Measurements from ENCODE around the gene AADAT.
"Not testable (repeated sequence)": the region's sequence is repeated elsewhere in the genome, so short reads cannot be mapped to it uniquely, and the experiment has no call there.

Gene AADAT

DNA sequence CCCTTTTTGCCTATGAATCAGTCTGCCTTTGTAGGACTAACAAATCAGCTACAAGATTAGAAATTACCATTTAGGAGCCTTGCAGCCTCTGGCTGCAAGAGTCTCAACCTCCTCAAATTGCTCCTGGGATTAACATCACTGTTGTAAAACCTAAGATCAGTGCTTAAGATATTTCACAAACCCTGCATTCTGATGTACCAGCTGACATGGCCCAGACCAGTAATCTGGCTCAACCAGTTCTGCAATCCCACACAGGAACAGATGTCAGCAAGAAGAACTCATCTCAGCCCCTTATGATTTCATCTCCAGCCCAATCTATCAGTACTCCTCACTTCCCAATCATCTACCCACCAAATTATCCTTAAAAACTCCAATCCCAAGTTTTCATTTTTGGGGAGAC is 32.5 kb upstream of the AADAT start:
- Histone ChIP-seq H3K27ac (ENCODE audit: low read depth, low read length) (peak overlapping the region; percentile 98), H2BK5ac (ENCODE audit: low read depth, low read length, poor library complexity) (peak overlapping the region; percentile 69), H3K4me1 (ENCODE audit: control insufficient read depth in 1 of 2, insufficient read depth in 2 of 2, low read length in 2 of 2) (peaks cover 0 to 2% of the 10 kb centered on the region in 2 experiments), H2AFZ (ENCODE audit: insufficient read depth, low read length, poor library complexity) (no peak overlapping the region), H3K9ac (ENCODE audit: low read length) (no peak overlapping the region), H4K91ac (ENCODE audit: low read depth, low read length) (no peak overlapping the region), H3K79me2 (ENCODE audit: control insufficient read depth, insufficient read depth, low read length, poor library complexity) (no peaks in the 10 kb centered on the region), H3K9me3 (ENCODE audit: insufficient read depth, low read depth, low read length) (peaks cover 1% of the 10 kb centered on the region), H3K36me3 (ENCODE audit: control insufficient read depth in 1 of 2, insufficient read depth in 2 of 2, low read length in 2 of 2) (peaks cover 0 to 5% of the 10 kb centered on the region in 2 experiments), H3K27me3 (ENCODE audit: insufficient read depth, low read length) (no peaks in the 10 kb centered on the region), H4K8ac (ENCODE audit: low read depth, low read length) (no peak overlapping the region), H3K4me2 (ENCODE audit: low read length) (peak overlapping the region; percentile 36), H2AK5ac (ENCODE audit: low read length) (no peak overlapping the region), H2BK12ac (ENCODE audit: low read length) (no peak overlapping the region), H3K4ac (ENCODE audit: low read depth, low read length) (no peak overlapping the region), H3K4me3 (ENCODE audit: low read depth, low read length) (no peak overlapping the region), H3K79me1 (ENCODE audit: low read length) (peaks cover 8% of the 10 kb centered on the region), H3K18ac (ENCODE audit: low read length) (no peak overlapping the region), H2BK120ac (ENCODE audit: insufficient read depth, low read length, poor library complexity) (peak overlapping the region; percentile 79), H3K14ac (ENCODE audit: low read length) (no peak overlapping the region), H3K23ac (ENCODE audit: low read length) (no peak overlapping the region), H4K12ac (ENCODE audit: low read depth, low read length) (no peak overlapping the region)
- DNase-seq = peak; percentile 83 to 95

DNA sequence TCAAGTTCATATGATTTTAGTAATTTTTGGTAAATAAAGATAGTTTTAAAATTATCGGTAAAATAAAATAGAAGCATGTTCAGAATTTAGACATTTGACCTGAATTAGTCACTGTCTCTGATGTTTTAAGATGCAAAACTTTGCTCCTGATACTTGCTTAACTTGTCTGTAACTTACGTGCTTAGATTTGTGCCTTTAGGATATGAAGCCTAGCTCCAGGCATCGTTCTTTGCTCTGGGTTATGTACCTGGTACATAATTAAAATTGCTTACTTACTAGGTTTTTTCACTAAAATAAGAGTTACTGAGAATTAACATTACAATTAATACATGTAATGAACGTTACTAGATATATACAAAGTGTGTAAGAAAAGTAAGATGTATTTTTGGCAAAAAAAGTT is 24.9 kb upstream of the AADAT start:
- no peaks in the 10 kb centered on the region for H3K9me3 ChIP-seq (ENCODE audit: insufficient read depth, low read depth, low read length)
- H2AK5ac ChIP-seq (ENCODE audit: low read length) = no peak overlapping the region
- DNase-seq = peak; percentile 65 to 79
- H3K4me2 ChIP-seq (ENCODE audit: low read length) = no peak overlapping the region
- H3K14ac ChIP-seq (ENCODE audit: low read length) = no peak overlapping the region
- H3K27me3 ChIP-seq (ENCODE audit: insufficient read depth, low read length) = no peaks in the 10 kb centered on the region
- no peak overlapping the region for H2BK120ac ChIP-seq (ENCODE audit: insufficient read depth, low read length, poor library complexity)
- no peak overlapping the region for H3K23ac ChIP-seq (ENCODE audit: low read length)
- no peak overlapping the region for H3K18ac ChIP-seq (ENCODE audit: low read length)
- no peak overlapping the region for H3K27ac ChIP-seq (ENCODE audit: low read depth, low read length)
- no peak overlapping the region for H3K4me3 ChIP-seq (ENCODE audit: low read depth, low read length)
- H3K79me2 ChIP-seq (ENCODE audit: control insufficient read depth, insufficient read depth, low read length, poor library complexity) = no peaks in the 10 kb centered on the region
- H4K8ac ChIP-seq (ENCODE audit: low read depth, low read length) = no peak overlapping the region
- peaks cover 7% of the 10 kb centered on the region for H3K79me1 ChIP-seq (ENCODE audit: low read length)
- no peak overlapping the region for H4K12ac ChIP-seq (ENCODE audit: low read depth, low read length)
- no peak overlapping the region for H2BK12ac ChIP-seq (ENCODE audit: low read length)
- H3K4me1 ChIP-seq (ENCODE audit: control insufficient read depth in 1 of 2, insufficient read depth in 2 of 2, low read length in 2 of 2) = peaks cover 1 to 4% of the 10 kb centered on the region in 2 experiments
- no peak overlapping the region for H4K91ac ChIP-seq (ENCODE audit: low read depth, low read length)
- H3K9ac ChIP-seq (ENCODE audit: low read length) = no peak overlapping the region
- no peak overlapping the region for H2BK5ac ChIP-seq (ENCODE audit: low read depth, low read length, poor library complexity)
- WGBS (ENCODE audit: extremely low coverage, insufficient coverage, insufficient read length) = 100% methylated on average over 1 of the region's 4 CpGs
- no peak overlapping the region for H2AFZ ChIP-seq (ENCODE audit: insufficient read depth, low read length, poor library complexity)
- no peak overlapping the region for H3K4ac ChIP-seq (ENCODE audit: low read depth, low read length)
- H3K36me3 ChIP-seq (ENCODE audit: control insufficient read depth in 1 of 2, insufficient read depth in 2 of 2, low read length in 2 of 2) = peaks cover 0 to 2% of the 10 kb centered on the region in 2 experiments

DNA sequence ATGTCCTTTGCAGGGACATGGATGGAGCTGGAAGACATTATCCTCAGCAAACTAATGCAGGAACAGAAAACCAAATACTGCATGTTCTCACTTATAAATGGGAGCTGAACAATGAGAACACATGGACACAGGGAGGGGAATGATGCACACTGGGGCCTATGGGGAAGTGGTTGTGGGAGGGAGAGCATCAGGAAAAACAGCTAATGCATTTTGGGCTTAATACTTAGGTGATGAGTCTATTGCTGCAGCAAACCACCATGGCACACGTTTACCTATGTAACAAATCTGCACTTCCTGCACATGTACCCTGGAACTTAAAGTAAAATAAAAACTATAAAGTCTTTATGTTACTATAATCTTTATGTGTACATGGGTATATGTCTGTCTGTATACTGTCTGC is 24.4 kb upstream of the AADAT start:
- H2BK12ac ChIP-seq (ENCODE audit: low read length); H2BK120ac ChIP-seq (ENCODE audit: insufficient read depth, low read length, poor library complexity); H3K4me3 ChIP-seq (ENCODE audit: low read depth, low read length); H3K9me3 ChIP-seq (ENCODE audit: insufficient read depth, low read depth, low read length); H4K12ac ChIP-seq (ENCODE audit: low read depth, low read length); H3K18ac ChIP-seq (ENCODE audit: low read length); H3K4me1 ChIP-seq (ENCODE audit: control insufficient read depth in 1 of 2, insufficient read depth in 2 of 2, low read length in 2 of 2); H3K79me2 ChIP-seq (ENCODE audit: control insufficient read depth, insufficient read depth, low read length, poor library complexity); H3K4me2 ChIP-seq (ENCODE audit: low read length); H3K4ac ChIP-seq (ENCODE audit: low read depth, low read length); H3K79me1 ChIP-seq (ENCODE audit: low read length); H3K23ac ChIP-seq (ENCODE audit: low read length); H3K27me3 ChIP-seq (ENCODE audit: insufficient read depth, low read length); H2BK5ac ChIP-seq (ENCODE audit: low read depth, low read length, poor library complexity); H4K8ac ChIP-seq (ENCODE audit: low read depth, low read length); H3K9ac ChIP-seq (ENCODE audit: low read length); H2AK5ac ChIP-seq (ENCODE audit: low read length); H2AFZ ChIP-seq (ENCODE audit: insufficient read depth, low read length, poor library complexity); H3K36me3 ChIP-seq (ENCODE audit: control insufficient read depth in 1 of 2, insufficient read depth in 2 of 2, low read length in 2 of 2); H3K14ac ChIP-seq (ENCODE audit: low read length); H3K27ac ChIP-seq (ENCODE audit: low read depth, low read length): not testable (repeated sequence)
- H4K91ac ChIP-seq (ENCODE audit: low read depth, low read length) = peak overlapping the region; percentile 4
- no CpG with 5 or more reads among the region's 1 CpG for WGBS (ENCODE audit: extremely low coverage, insufficient coverage, insufficient read length)
- DNase-seq = peak in 1 of 2 donors; percentile 39

DNA sequence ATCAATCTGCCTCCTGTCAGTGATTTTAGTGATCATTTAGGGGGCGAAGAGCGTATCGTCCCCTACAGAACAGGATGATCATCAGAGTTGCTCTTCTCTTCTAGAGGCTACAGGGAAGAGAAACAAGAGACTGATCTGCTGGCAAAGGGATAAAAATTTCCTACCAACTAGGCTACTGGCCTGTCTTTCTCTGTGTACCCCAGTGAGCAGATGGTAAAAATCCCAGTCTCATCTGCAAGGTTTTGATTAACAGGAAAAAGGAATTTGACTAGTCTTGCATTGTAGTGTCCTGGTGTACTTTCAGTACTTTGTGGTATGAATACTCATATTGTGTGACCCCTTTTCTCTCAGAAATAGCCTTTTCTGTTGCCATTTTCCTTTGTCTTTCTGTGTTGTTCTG is 21.8 kb upstream of the AADAT start:
- H3K14ac ChIP-seq (ENCODE audit: low read length) = no peak overlapping the region
- no peak overlapping the region for H3K4me3 ChIP-seq (ENCODE audit: low read depth, low read length)
- H3K36me3 ChIP-seq (ENCODE audit: control insufficient read depth in 1 of 2, insufficient read depth in 2 of 2, low read length in 2 of 2) = no peaks in the 10 kb centered on the region
- H3K27me3 ChIP-seq (ENCODE audit: insufficient read depth, low read length) = no peaks in the 10 kb centered on the region
- H4K8ac ChIP-seq (ENCODE audit: low read depth, low read length) = no peak overlapping the region
- no peak overlapping the region for H4K12ac ChIP-seq (ENCODE audit: low read depth, low read length)
- no peak overlapping the region for H3K4ac ChIP-seq (ENCODE audit: low read depth, low read length)
- H3K9me3 ChIP-seq (ENCODE audit: insufficient read depth, low read depth, low read length) = no peaks in the 10 kb centered on the region
- no peak overlapping the region for H3K18ac ChIP-seq (ENCODE audit: low read length)
- H3K27ac ChIP-seq (ENCODE audit: low read depth, low read length) = no peak overlapping the region
- no peak overlapping the region for H2AK5ac ChIP-seq (ENCODE audit: low read length)
- H3K79me2 ChIP-seq (ENCODE audit: control insufficient read depth, insufficient read depth, low read length, poor library complexity) = no peaks in the 10 kb centered on the region
- no peak overlapping the region for H3K9ac ChIP-seq (ENCODE audit: low read length)
- H2BK120ac ChIP-seq (ENCODE audit: insufficient read depth, low read length, poor library complexity) = no peak overlapping the region
- no CpG with 5 or more reads among the region's 3 CpGs for WGBS (ENCODE audit: extremely low coverage, insufficient coverage, insufficient read length)
- H4K91ac ChIP-seq (ENCODE audit: low read depth, low read length) = no peak overlapping the region
- H3K23ac ChIP-seq (ENCODE audit: low read length) = no peak overlapping the region
- no peak overlapping the region for H2BK12ac ChIP-seq (ENCODE audit: low read length)
- H3K4me2 ChIP-seq (ENCODE audit: low read length) = no peak overlapping the region
- H3K79me1 ChIP-seq (ENCODE audit: low read length) = peaks cover 8% of the 10 kb centered on the region
- H2AFZ ChIP-seq (ENCODE audit: insufficient read depth, low read length, poor library complexity) = no peak overlapping the region
- no peak for DNase-seq
- peaks cover 5 to 6% of the 10 kb centered on the region in 2 experiments for H3K4me1 ChIP-seq (ENCODE audit: control insufficient read depth in 1 of 2, insufficient read depth in 2 of 2, low read length in 2 of 2)
- H2BK5ac ChIP-seq (ENCODE audit: low read depth, low read length, poor library complexity) = no peak overlapping the region

All from trophoblast cell (in vitro differentiated cells and primary cell).